ENCODE measurements around the gene ZNF614.
A peak's percentile ranks its signal among the peaks of the same experiment; 100 is the strongest.
"Not testable (repeated sequence)": the region's sequence is repeated elsewhere in the genome, so short reads cannot be mapped to it uniquely, and the experiment has no call there.

Gene ZNF614

GRCh38 chr19:51986309-51987291, 41.6 kb downstream of the ZNF614 start, which contains the start of gene ZNF350:
TSS of gene ZNF350 (minus strand) at chr19:51986840. CDS start at chr19:51974360, 12,480 bp downstream.
- Histone ChIP-seq H3K4me3 (ENCODE audit: low read depth, low read length) (peak within 1 kb of the TSS; percentile 96), H3K79me2 (ENCODE audit: control insufficient read depth, insufficient read depth, low read length, unreplicated experiment) (peaks cover 27% of the 10 kb centered on the region), H3K4me1 (ENCODE audit: control insufficient read depth, insufficient read depth, low read length, unreplicated experiment) (no peaks in the 10 kb centered on the region), H3K27me3 (ENCODE audit: insufficient read depth, low read length) (no peaks in the 10 kb centered on the region), H2AFZ (ENCODE audit: low read length, unreplicated experiment) (peak within 1 kb of the TSS; percentile 84), H3K27ac (ENCODE audit: low read depth, low read length) (peak within 1 kb of the TSS; percentile 52; the same call in 1 of the 2 replicates), H3K36me3 (ENCODE audit: insufficient read depth, low read length) (peaks cover 1% of the 10 kb centered on the region)

- Histone ChIP-seq H3K27me3 (ENCODE audit: insufficient read depth, low read length) (no peaks in the 10 kb centered on the region), H3K79me2 (ENCODE audit: control insufficient read depth, insufficient read depth, low read length, unreplicated experiment) (peaks cover 32% of the 10 kb centered on the region), H3K4me1 (ENCODE audit: control insufficient read depth, insufficient read depth, low read length, unreplicated experiment) (no peaks in the 10 kb centered on the region), H2AFZ (ENCODE audit: low read length, unreplicated experiment) (no peak overlapping the region), H3K36me3 (ENCODE audit: insufficient read depth, low read length) (peaks cover 17% of the 10 kb centered on the region), H3K4me3 (ENCODE audit: low read depth, low read length) (no peak overlapping the region), H3K27ac (ENCODE audit: low read depth, low read length) (no peak overlapping the region)
Observed at GRCh38 chr19:51983361-51983760, 44.8 kb downstream of the ZNF614 start.

GRCh38 chr19:51980926-51981325, 47.3 kb downstream of the ZNF614 start:
- not testable (repeated sequence) for H2AFZ ChIP-seq (ENCODE audit: low read length, unreplicated experiment)

GRCh38 chr19:51980116-51980736, 48.0 kb downstream of the ZNF614 start:
- Histone ChIP-seq H3K79me2 (ENCODE audit: control insufficient read depth, insufficient read depth, low read length, unreplicated experiment) (peaks cover 20% of the 10 kb centered on the region), H3K27me3 (ENCODE audit: insufficient read depth, low read length) (no peaks in the 10 kb centered on the region), H3K4me3 (ENCODE audit: low read depth, low read length) (no peak overlapping the region), H2AFZ (ENCODE audit: low read length, unreplicated experiment) (no peak overlapping the region), H3K36me3 (ENCODE audit: insufficient read depth, low read length) (peaks cover 17% of the 10 kb centered on the region), H3K4me1 (ENCODE audit: control insufficient read depth, insufficient read depth, low read length, unreplicated experiment) (no peaks in the 10 kb centered on the region), H3K27ac (ENCODE audit: low read depth, low read length) (no peak overlapping the region)

More at GRCh38 chr19:51980926-51981325, 47.3 kb downstream of the ZNF614 start:
- H3K27ac ChIP-seq (ENCODE audit: low read depth, low read length); H3K4me1 ChIP-seq (ENCODE audit: control insufficient read depth, insufficient read depth, low read length, unreplicated experiment); H3K4me3 ChIP-seq (ENCODE audit: low read depth, low read length); H3K27me3 ChIP-seq (ENCODE audit: insufficient read depth, low read length): not testable (repeated sequence)
- Histone ChIP-seq H3K36me3 (ENCODE audit: insufficient read depth, low read length) (peaks cover 17% of the 10 kb centered on the region), H3K79me2 (ENCODE audit: control insufficient read depth, insufficient read depth, low read length, unreplicated experiment) (peaks cover 26% of the 10 kb centered on the region)

GRCh38 chr19:51978882-51979281, 49.3 kb downstream of the ZNF614 start:
- Histone ChIP-seq H3K27me3 (ENCODE audit: insufficient read depth, low read length) (no peaks in the 10 kb centered on the region), H3K36me3 (ENCODE audit: insufficient read depth, low read length) (peaks cover 25% of the 10 kb centered on the region), H3K27ac (ENCODE audit: low read depth, low read length) (no peak overlapping the region), H2AFZ (ENCODE audit: low read length, unreplicated experiment) (no peak overlapping the region), H3K79me2 (ENCODE audit: control insufficient read depth, insufficient read depth, low read length, unreplicated experiment) (peaks cover 12% of the 10 kb centered on the region), H3K4me1 (ENCODE audit: control insufficient read depth, insufficient read depth, low read length, unreplicated experiment) (no peaks in the 10 kb centered on the region), H3K4me3 (ENCODE audit: low read depth, low read length) (no peak overlapping the region)

GRCh38 chr19:51977346-51977745, 50.8 kb downstream of the ZNF614 start:
- no peaks in the 10 kb centered on the region for H3K27me3 ChIP-seq (ENCODE audit: insufficient read depth, low read length)
- H3K4me1 ChIP-seq (ENCODE audit: control insufficient read depth, insufficient read depth, low read length, unreplicated experiment), result no peaks in the 10 kb centered on the region
- H3K36me3 ChIP-seq (ENCODE audit: insufficient read depth, low read length), result peaks cover 34% of the 10 kb centered on the region
- H2AFZ ChIP-seq (ENCODE audit: low read length, unreplicated experiment), result no peak overlapping the region
- H3K27ac ChIP-seq (ENCODE audit: low read depth, low read length), result no peak overlapping the region
- H3K79me2 ChIP-seq (ENCODE audit: control insufficient read depth, insufficient read depth, low read length, unreplicated experiment), result peaks cover 9% of the 10 kb centered on the region
- no peak overlapping the region for H3K4me3 ChIP-seq (ENCODE audit: low read depth, low read length)

GRCh38 chr19:51976852-51977251, 51.3 kb downstream of the ZNF614 start:
- peaks cover 34% of the 10 kb centered on the region for H3K36me3 ChIP-seq (ENCODE audit: insufficient read depth, low read length)
- H3K27me3 ChIP-seq (ENCODE audit: insufficient read depth, low read length), result no peaks in the 10 kb centered on the region
- no peak overlapping the region for H2AFZ ChIP-seq (ENCODE audit: low read length, unreplicated experiment)
- H3K27ac ChIP-seq (ENCODE audit: low read depth, low read length), result no peak overlapping the region
- peaks cover 6% of the 10 kb centered on the region for H3K79me2 ChIP-seq (ENCODE audit: control insufficient read depth, insufficient read depth, low read length, unreplicated experiment)
- no peak overlapping the region for H3K4me3 ChIP-seq (ENCODE audit: low read depth, low read length)
- H3K4me1 ChIP-seq (ENCODE audit: control insufficient read depth, insufficient read depth, low read length, unreplicated experiment), result no peaks in the 10 kb centered on the region

- H3K27ac ChIP-seq (ENCODE audit: low read depth, low read length); H3K79me2 ChIP-seq (ENCODE audit: control insufficient read depth, insufficient read depth, low read length, unreplicated experiment); H3K4me3 ChIP-seq (ENCODE audit: low read depth, low read length); H2AFZ ChIP-seq (ENCODE audit: low read length, unreplicated experiment); H3K27me3 ChIP-seq (ENCODE audit: insufficient read depth, low read length); H3K4me1 ChIP-seq (ENCODE audit: control insufficient read depth, insufficient read depth, low read length, unreplicated experiment): not testable (repeated sequence)
- peaks cover 39% of the 10 kb centered on the region for H3K36me3 ChIP-seq (ENCODE audit: insufficient read depth, low read length)
Observed at GRCh38 chr19:51975787-51976186, 52.4 kb downstream of the ZNF614 start.

GRCh38 chr19:51971624-51972023, 56.6 kb downstream of the ZNF614 start:
- no peaks in the 10 kb centered on the region for H3K79me2 ChIP-seq (ENCODE audit: control insufficient read depth, insufficient read depth, low read length, unreplicated experiment)
- no peaks in the 10 kb centered on the region for H3K27me3 ChIP-seq (ENCODE audit: insufficient read depth, low read length)
- H3K4me3 ChIP-seq (ENCODE audit: low read depth, low read length), result no peak overlapping the region
- H3K4me1 ChIP-seq (ENCODE audit: control insufficient read depth, insufficient read depth, low read length, unreplicated experiment), result no peaks in the 10 kb centered on the region
- H3K36me3 ChIP-seq (ENCODE audit: insufficient read depth, low read length), result peaks cover 59% of the 10 kb centered on the region
- no peak overlapping the region for H2AFZ ChIP-seq (ENCODE audit: low read length, unreplicated experiment)
- no peak overlapping the region for H3K27ac ChIP-seq (ENCODE audit: low read depth, low read length)

- Histone ChIP-seq H3K36me3 (ENCODE audit: insufficient read depth, low read length) (peaks cover 67% of the 10 kb centered on the region), H3K79me2 (ENCODE audit: control insufficient read depth, insufficient read depth, low read length, unreplicated experiment) (no peaks in the 10 kb centered on the region), H3K27ac (ENCODE audit: low read depth, low read length) (no peak overlapping the region), H2AFZ (ENCODE audit: low read length, unreplicated experiment) (no peak overlapping the region), H3K4me1 (ENCODE audit: control insufficient read depth, insufficient read depth, low read length, unreplicated experiment) (no peaks in the 10 kb centered on the region), H3K27me3 (ENCODE audit: insufficient read depth, low read length) (no peaks in the 10 kb centered on the region), H3K4me3 (ENCODE audit: low read depth, low read length) (no peak overlapping the region)
Observed at GRCh38 chr19:51970718-51971117, 57.5 kb downstream of the ZNF614 start.
